HG02852 (cell line): Measurements from ENCODE around the gene ERN1.
"Not testable (repeated sequence)": the region's sequence is repeated elsewhere in the genome, so short reads cannot be mapped to it uniquely, and the experiment has no call there.

Experiments used
- ATAC-seq: cut with Tn5 transposase; IDR thresholded peaks from one replicate; pipeline ENCODE4 v1.9.1; 2021; ENCODE audit warnings: mild to moderate bottlenecking, moderate library complexity; ENCODE audit not compliant: unreplicated experiment

ERN1 gene

DNA sequence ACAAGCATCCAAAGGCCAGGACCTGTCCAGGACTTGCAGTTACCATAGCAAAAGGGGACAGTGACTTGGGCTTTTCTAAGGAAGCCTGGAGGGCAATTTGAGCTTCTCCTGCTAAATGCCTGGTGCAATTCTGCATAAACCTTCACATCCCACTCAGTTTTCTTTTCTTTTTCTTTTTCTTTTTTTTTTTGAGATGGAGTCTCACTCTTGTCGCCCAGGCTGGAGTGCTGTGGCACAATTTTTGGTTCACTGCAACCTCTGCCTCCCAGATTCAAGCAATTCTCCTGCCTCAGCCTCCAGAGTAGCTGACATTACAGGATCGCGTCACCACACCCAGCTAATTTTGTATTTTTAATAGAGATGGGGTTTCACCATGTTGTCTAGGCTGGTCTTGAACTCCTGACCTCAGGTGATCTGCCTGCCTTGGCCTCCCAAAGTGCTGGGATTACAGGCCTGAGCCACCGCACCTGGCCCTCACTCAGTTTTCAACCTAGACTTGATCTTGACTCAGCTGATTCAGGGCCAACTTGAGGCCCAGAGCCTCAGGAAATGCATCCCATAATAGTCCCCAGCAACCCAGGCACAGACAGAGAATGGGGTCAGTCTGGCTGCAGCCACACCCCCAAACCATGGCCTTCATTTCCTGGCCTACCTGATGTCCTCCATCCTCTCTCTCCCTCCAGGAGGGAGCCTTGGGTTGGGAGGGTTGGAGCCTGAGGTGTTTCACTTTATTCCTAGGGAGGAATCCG is 122.7 kb downstream of the ERN1 start:
- ATAC-seq, result not testable (repeated sequence)

- no peak for ATAC-seq
Observed at GRCh38 chr17:64006361-64007088, 123.4 kb downstream of the ERN1 start.

- no peak for ATAC-seq
Observed at GRCh38 chr17:64005734-64006167, 124.2 kb downstream of the ERN1 start.

DNA sequence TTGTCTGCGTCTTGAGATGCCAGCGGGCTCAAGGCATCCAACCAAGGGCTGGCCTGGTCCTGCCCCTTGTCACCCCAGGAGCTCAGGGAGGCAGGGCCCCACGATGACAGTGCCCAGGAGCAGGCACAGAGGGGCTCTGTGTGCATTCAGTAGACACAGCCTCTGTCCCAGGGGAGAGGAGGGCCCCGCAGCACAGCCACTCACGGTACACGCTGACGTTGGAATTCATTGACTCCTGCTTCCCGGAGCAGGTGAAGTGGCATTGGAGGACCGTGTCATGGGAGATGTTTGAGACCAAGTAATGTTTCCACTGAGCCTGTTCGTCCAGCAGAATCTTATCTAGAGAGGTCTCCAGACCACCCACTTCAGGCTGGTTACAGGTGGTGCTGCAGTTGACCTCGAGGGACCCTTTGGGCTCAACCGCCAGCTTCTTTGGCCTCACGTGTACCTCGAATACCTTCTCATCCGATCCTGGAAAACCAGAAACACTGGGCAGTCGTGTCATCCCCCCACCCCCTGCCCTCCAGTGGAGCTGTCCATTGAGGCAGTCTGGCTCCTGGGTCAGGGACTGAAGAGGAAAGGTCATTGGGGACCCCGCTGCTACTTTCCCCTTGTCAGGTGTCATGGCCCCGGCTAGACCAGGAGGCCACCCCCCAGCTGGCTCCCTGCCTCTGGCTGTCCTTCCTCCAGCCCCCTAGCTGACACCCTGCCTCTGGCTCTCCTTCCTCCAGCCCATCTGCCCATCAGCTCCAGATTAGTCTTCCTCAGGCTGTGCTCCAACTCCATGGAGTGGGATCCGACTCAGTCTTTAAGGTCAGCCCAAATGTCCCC is 124.8 kb downstream of the ERN1 start:
- ATAC-seq, result no peak

- ATAC-seq, result no peak
Observed at GRCh38 chr17:64004218-64004770, 125.7 kb downstream of the ERN1 start.

DNA sequence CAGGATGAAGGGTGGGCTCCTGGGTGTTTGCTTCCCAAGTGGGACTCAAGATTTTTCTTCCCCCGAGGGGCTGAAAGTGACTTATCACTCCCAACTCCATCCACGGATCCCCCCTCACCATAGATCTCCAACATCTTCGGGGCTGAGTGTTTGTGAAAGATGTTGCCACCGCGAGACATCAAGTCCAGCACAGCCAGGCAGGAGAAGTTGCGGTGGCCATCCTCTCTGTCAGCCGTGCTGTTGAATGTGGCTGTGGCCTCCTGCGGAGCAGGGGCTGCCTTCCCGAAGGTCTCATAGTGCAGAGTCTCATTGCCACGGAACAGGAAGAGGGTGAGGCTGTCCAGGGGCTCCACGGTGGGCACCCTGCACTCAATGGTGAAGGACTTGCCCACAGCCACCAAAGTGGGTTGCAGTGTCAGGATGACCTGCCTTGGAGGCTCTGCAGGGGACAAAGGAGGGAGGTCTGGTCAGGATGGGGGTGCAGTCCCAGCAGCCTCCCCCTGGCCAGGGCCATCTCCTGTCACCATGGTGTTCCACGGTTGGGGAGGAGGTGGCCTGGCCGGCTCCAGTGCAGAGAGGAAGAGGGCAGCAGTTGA is 126.3 kb downstream of the ERN1 start:
- ATAC-seq, result no peak

GRCh38 chr17:64002658-64003525 is 127.1 kb downstream of the ERN1 start:
- ATAC-seq, result no peak

DNA sequence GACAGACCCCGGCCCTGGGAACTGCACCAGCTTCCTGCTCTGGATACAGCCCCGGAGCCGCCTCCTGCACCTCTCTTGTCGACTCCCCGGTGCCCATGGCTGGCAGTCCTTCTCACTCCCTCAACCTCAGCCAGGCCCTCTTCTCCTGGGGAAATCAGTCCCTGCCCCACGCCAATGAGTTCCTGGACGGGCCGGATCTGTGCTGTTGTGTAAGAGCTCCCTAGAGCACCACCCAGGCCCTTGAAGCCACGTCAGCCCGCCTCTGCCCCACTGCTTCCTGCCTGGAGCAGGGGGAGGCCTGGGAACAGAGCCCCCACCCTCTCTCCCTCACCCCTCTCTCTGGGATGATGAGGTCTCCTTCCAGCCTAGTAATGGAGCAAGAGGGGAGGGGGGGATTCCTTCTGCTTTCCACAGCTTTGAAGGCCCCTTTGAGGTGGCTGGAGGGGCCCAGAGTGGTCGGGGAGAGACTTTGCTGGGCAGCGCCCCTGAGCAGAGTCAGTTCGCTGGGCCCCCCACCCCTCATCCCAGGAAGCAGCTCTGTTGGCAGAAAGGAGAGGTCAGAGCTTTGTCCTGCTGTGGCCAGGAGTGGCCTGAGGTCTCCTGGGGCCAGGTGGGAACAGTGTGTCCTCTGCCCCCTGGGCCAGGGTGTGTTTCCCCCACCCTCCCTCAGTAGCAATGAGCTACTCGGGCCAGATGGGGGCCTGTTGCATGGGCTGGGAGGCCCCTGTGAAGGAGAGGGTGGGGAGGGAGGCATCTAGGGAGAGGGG is 128.0 kb downstream of the ERN1 start:
- no peak for ATAC-seq

- ATAC-seq, result no peak
Observed at GRCh38 chr17:64001091-64001579, 128.8 kb downstream of the ERN1 start.

GRCh38 chr17:63999680-64000531 is 130.0 kb downstream of the ERN1 start:
- no peak for ATAC-seq

DNA sequence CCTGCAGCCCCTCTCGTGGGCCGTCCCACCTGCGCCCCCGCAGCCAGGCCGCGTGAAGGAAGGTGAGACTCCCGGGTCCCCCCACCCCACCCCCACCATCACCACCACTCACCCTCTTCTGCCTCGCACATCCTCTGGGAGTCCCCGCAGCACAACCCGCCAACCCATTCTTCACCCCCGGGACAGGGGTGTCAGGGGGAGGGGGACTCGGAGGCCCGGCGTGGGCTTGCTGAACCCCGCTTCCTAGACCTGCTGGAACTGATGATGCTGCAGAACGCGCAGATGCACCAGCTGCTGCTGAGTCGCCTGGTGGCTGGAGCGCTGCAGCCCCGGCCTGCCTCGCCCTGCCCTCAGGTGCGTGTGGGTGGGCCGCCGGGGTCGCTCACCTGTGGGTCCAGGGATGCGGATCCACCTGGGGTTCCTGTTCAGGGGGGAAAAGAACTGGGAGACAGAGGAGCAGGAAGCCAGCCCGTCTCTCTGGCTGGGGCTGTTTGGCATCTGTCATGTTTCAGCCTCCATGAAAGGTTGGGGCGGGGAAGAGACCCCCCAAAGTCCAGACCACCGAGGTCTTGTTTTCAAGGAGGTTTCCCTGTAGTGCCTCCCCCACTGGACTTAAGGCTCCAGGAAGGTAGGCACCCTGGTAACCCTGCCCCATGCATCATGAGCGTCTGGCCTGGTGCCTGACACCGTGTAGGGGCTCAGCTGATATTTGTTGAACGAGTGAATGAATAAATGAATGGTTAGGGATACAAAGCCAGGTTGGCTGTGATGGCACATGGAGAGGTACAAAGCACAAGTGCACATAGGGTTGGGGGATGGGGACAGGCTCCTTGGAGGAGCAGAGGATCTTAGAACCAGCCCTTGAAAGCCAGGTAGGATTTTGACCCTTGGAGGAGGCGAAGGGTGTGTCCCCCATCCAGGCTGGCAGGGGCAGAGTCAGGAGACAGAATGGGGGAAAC is 130.9 kb downstream of the ERN1 start:
- ATAC-seq, result no peak

DNA sequence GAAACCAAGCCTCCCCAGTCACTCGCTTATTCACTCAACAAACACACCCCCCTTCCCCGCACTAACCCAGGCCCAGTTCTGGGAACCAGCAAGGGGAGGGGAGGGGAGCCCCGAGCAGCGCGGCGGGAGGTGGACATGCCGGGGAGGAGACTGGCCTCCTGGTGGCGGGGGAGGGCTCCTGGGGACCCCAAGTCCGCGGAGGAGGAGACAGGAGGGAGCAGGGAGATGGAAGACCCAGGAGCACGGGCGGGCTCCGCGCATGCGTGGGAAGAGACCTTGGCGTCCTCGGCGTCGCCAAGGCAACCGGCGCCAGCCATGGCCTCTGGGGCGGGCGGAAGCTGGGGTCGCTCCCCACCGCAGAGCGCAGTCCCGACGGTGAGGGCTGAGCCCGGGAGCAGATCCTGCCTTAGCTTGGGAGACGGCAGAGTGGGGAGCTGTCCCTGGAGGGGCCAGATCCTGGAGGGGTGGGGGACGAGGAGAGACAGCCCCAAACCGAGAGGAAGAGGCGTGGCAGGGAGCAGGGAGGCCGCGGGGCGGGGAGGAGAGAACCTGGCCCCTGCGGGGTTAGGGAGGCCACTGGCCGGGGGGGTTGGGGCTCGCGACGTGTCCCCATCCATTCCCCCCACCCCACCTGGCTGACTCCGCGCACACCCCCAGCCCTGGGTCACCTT is 131.8 kb downstream of the ERN1 start, which contains the start of gene PRR29:
Gene PRR29 (plus strand): TSS at position 302 of the 671 bp plus-strand sequence. CDS start 14 bp downstream, at position 316.
- ATAC-seq, result no peak

DNA sequence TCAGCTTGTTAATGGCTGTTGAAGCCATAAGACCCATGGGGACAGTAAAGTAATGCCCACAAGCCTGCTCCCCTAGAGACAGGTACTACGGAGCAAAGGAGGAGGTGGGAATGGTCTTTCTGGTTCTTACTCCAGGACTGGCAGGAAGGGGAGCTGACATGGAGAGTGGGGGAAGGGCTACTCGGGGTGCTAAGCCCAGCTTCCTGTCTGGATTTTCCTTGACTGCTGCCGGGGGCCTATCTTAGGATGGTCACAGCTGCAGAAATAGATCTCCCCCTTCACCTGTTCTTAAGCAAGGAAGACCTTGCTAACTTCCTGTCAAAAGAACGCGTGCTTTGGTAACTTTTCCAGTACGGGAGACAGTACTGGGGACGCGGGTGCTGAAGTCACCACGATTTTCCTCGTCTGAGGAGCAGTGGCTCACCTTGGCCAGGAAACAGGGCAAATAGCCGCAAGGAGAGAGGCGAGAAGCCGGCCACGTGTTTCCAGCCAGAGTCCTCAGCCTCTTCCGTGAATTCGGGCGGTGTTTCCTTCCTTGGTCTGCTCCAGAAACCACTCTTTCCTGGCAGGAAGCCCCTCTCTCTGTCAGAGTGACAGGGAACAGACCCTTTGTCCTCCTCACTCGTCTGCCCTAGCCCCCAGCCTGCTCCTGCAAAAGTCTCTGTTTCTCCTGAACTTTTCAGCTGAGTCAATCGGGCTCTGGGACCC is 132.4 kb downstream of the ERN1 start:
- ATAC-seq, result no peak

- ATAC-seq, result no peak
Observed at GRCh38 chr17:63996430-63997182, 133.3 kb downstream of the ERN1 start.

DNA sequence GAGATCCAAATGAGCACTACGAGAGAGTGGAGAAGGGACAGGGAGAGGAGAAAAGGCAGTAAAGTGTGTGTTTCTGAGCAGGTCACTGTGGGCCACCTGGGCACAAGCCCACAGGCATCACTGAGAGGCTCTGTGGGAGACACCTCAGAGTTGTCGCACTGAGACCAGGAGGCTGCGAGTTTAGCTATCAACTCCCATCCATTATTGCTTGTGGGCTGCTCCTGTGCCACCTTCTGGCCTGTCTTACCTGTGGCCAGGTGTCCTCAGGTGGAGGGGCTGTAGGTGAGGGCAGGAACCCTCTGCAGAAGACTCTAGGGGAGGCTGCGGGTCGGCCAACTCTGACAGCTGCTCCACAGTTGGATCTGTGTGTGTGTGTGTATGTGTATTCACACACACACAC is 134.3 kb downstream of the ERN1 start:
- ATAC-seq, result no peak
